Measurements from ENCODE around the gene SUGP1.
A peak's percentile ranks its signal among the peaks of the same experiment; 100 is the strongest.
"Not testable (repeated sequence)": the region's sequence is repeated elsewhere in the genome, so short reads cannot be mapped to it uniquely, and the experiment has no call there.

The SUGP1 gene

GRCh38 chr19:19261350-19262189 is 58.7 kb downstream of the SUGP1 start:
- DNase-seq: no peak

DNA sequence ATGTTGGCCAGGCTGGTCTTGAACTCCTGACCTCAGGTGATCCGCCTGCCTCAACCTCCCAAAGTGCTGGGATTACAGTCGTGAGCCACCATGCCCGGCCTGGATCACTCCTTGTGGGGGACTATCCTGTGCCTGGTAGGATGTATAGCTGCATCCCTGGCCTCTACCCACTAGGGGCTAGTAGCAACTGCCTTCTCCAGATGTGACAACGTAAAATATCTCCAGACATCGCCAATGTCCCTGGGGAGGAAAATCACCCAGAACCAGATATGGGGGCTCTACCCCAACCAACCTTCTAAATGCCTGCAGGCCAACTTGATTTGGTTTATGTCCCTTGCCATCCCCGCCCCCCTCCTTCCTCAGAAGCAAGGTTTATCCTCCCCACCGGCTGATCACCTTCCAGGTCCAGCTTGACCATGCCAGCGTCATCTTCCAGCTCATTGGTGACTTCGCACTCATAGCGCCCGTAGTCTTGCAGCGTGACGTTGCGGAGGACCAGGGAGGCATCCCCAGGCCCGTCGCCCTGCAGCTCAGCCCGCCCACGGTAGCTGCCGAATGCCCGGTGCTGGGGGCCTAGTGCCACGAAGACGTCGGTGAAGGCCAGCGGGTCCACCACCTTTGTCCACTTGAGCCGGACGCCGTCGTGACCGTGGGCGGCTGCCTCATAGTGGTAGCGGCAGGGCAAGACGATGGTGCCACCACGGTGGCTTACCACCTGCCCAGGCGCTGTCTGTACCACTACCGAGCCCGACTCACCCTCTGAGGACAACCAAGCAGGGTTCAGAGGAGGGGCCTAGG is 59.7 kb downstream of the SUGP1 start:
- DNase-seq: no peak

GRCh38 chr19:19259741-19260140 is 60.6 kb downstream of the SUGP1 start:
- no peak for DNase-seq

DNA sequence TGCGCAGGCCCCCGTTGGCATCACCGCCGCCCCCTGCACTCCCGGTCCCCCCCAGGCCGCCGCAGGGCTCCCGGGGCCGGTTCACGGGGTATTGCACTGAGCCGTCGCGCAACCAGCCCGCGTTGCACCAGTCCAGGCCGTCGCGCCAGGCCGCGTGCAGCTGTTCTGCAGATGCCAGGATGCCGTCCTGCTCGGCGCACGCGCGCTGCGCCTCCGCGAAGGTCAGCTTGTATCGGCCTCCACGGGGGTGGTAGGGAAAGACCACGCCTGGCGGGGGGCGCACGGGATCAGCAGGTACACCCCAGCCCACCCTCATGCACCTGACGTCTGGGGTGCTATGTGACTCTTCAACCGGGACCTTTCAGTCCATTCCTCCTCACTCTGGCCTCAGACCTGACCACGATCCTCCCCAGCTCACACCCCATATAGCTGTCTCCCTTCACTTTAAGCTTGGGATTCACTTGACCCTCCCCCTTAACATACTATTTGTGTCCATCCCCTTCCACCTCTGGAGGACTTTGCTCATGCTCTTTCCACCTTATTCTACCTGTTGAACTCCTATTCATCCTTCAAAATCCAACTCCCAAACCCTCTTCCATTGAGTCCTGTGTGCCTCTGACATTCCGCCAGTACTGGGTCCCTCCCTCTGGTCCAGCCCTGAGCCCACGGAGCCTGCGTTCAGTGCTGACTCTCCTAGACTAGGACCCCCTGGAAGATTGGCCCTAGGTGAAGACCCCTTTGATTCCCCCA is 61.5 kb downstream of the SUGP1 start:
- no peak for DNase-seq

DNA sequence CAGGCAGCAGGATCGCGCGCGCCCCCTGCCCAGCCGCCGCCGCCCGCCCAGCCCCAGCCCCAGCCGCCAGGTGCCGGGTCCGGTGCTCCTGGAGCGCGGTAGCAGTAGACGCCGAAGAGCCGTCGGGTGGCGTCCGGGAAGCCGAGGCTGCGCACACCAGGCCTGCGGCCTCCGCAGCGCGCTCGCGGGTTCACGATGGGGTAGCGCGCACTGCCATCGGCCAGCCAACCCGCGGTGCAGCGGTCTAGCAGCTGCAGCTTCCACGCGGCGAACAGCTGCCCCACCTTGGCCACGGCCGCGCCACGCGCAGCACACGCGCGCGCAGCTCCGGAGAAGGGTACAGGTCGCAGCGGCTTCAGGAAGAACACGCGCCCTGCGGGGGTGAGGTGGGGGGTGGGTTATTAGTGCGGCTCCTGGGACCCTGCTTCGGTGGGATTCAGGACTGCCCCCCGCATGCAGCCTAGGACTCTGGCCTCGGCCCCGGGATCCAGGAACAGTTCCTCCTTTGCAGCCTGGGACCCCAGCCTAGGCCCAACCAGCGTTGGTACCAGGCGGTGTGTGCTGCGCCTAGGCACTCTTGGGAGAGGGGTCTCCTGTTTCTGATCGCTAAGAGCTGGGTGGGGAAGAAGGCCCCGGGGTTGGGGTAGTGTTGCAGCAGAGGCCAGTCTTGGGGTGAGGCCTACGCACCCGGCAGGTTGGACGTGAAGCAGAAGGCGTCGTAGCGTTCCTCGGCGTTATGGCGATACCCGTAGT is 62.3 kb downstream of the SUGP1 start:
- DNase-seq: no peak

- DNase-seq: no peak
Measured at GRCh38 chr19:19257137-19257536, 63.2 kb downstream of the SUGP1 start.

GRCh38 chr19:19256072-19256969 is 64.0 kb downstream of the SUGP1 start:
- peak; percentile 20 for DNase-seq

GRCh38 chr19:19253409-19253808 is 66.9 kb downstream of the SUGP1 start:
- not testable (repeated sequence) for DNase-seq

DNA sequence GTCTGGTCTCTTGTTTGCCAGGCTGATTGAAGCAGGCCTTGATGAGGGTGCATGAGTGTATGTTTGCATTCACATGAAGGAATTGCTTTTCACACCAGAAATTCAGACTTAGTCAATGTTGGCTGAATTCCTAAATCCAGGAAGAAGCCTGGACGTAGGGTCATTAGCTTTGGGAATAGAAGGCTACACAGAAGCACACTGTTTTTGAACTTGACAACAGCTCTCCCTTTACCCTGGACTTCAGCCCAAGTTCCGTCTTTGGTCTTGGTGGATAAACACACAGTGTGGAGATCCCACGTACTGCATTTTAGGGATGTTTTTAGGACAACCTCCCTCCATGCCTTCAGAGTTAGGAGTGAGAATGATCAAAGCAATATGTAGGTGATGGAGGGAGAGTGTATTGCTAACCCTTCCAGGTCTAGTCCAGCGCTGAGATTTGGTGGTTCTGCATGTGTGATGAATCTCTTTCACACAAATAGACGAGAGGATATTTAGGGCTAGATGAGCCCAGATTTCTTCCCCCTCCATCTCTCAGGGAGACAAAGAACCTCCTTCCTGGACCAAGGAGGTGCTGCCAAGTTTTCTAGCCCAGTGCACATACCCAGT is 70.0 kb downstream of the SUGP1 start:
- DNase-seq: no peak

- DNase-seq: no peak
Measured at GRCh38 chr19:19240476-19240875, 79.8 kb downstream of the SUGP1 start.

DNA sequence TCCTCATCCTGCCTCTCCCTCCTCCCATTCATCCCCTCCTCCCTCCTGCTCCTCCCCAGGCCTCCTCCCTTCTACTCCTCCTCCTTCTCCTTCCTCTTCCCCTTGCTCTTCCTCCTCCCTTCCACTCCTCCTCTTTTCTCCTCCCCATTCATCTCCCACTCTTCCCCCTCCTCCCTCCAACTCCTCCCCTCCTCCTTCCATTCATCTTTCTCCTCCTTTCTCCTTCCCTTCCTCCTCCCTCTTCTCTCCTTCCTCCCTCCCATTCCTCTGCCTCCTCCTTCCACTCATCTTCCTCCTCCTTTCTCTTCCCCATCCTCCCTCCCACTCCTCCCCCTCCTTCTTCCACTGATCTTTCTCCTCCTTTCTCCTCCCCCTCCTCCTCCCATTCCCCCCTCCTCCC is 80.6 kb downstream of the SUGP1 start:
- no peak for DNase-seq

DNA sequence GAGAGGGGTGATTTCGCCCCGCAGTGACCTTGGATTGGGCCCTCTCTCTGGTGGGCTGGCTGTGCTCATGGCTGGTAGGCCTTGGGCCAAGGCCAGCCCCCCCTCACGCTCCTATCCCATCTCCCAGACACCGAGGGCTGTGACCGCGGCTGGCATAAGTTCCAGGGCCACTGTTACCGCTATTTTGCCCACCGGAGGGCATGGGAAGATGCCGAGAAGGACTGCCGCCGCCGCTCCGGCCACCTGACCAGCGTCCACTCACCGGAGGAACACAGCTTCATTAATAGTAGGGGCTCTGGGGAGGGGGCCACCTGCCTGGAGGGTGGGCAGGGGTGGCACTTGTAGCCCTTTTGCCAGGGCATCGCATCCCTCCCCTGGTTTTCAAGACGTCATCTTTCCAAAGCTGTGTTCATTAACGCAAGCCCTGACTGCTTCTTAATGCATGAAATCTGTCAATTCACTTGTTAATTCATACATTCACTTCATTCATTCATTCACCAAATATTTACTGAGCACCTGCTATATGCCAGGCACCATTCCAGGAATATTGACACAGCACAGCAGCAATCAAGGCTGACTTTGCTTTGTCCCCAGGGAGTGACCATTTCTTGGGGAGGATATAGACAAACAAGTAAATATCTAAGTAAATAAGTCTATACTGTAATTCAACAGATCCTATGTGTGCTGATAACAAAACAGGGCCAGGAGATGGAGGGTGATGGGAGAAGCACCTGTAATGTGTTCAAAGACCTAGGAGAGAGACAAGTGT is 82.0 kb downstream of the SUGP1 start:
- DNase-seq: no peak

DNA sequence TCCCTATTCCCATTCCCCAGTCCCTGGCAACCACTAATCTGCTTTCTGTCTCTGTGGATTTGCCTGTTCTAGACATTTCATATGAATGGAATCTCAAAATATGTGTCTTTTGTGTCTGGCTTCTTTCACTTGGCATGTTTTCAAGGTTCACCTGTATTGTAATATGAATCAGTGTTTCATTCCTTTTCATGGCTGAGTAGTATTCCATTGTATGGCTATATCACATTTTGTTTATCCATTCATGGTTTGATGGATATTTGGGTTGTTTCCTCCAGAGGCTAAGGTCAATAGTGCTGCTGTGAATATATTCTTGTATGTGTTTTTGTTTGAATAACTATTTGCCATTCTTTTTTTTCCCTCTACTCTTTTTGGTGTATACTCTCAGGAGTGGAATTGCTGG is 84.1 kb downstream of the SUGP1 start:
- no peak for DNase-seq

- no peak for DNase-seq
Measured at GRCh38 chr19:19234220-19234816, 86.0 kb downstream of the SUGP1 start.

- no peak for DNase-seq
Measured at GRCh38 chr19:19232261-19232721, 88.0 kb downstream of the SUGP1 start.

DNA sequence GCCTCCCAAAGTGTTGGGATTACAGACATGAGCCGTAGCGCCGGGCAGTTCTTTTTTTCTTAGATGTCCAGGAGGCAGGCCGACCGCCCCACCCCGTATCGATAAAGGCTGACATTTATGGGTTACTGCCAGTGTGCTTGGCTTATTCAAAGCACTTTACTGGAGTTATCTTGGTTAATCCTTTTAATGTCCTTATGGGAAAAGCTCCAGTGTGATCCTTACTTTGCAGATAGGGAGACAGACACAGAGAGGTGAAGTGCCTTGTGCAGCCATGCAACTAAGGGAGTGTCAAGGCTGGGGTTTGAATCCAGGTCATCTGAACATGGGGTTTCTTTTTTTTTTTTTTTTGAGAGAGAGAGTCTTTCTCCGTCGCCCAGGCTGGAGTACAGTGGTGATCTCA is 89.3 kb downstream of the SUGP1 start:
- DNase-seq: no peak

- DNase-seq: no peak
Measured at GRCh38 chr19:19229701-19230100, 90.6 kb downstream of the SUGP1 start.

- no peak for DNase-seq
Measured at GRCh38 chr19:19227217-19227616, 93.1 kb downstream of the SUGP1 start.

DNA sequence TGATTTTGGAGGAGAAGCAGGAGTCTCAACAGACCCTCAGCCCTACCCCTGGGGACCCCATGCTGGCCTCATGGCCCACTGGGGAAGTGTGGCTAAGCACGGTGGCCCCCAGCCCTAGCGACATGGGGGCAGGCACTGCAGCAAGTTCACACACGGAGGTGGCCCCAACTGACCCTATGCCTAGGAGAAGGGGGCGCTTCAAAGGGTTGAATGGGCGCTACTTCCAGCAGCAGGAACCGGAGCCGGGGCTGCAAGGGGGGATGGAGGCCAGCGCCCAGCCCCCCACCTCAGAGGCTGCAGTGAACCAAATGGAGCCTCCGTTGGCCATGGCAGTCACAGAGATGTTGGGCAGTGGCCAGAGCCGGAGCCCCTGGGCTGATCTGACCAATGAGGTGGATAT is 93.6 kb downstream of the SUGP1 start:
- no peak for DNase-seq

DNA sequence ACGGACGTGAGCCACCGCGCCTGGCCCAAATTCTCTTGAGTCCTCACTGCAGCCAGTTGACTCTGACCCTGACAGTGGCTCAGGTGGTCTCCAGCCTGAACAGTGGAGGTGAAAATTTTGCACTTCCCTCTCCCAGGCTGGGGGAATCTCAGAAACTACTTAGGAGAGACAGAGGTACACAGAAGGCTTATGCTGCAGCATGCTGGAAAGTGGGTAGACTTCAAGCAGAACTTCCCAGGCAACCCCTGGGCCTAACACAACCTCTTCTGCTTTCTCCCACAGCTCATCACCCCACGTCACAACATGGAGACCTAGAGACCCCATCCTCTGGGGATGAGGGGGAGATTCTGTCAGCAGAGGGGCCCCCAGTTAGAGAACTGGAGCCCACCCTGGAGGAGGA is 94.1 kb downstream of the SUGP1 start:
- no peak for DNase-seq

All from NCI-H2029 (cell line).